Activated CD4-positive, alpha-beta T cell treated with anti-CD3 and anti-CD28 coated beads, Interleukin-2, amount 10 ng/mL, durations not matched to agents 7 days and 5 days (primary cell): ENCODE measurements around the gene CD300A. TPM values are rescaled to one million over a fixed set of nuclear protein-coding genes. Genes with fewer than 3 reads are reported as not detected.
"Not testable (repeated sequence)": the region's sequence is repeated elsewhere in the genome, so short reads cannot be mapped to it uniquely, and the experiment has no call there.

ENCODE experiments used
- CTCF ChIA-PET: fragments of 350-600 bp; sonication (Branson Sonifier 250); formaldehyde crosslinking; loops from one replicate; lab custom pipeline; 2021; ENCODE audit warnings: antibody characterized with exemption; lab: Charles Lee
- POLR2A ChIA-PET: fragments of 350-600 bp; sonication (Branson Sonifier 250); formaldehyde crosslinking; loops from one replicate; lab custom pipeline; 2021; ENCODE audit warnings: antibody characterized with exemption; lab: Charles Lee
- DNase-seq: peaks from one replicate; pipeline ENCODE4 v3.0.0-alpha.2; 2020
- H3K27ac Mint-ChIP-seq: one replicate; pipeline ENCODE4 v1.8.0; 2021; ENCODE audit warnings: mild to moderate bottlenecking, moderate library complexity, mixed read lengths
- H3K27me3 Mint-ChIP-seq: one replicate; pipeline ENCODE4 v1.8.0; 2021; ENCODE audit warnings: mixed read lengths
- H3K36me3 Mint-ChIP-seq: one replicate; pipeline ENCODE4 v1.8.0; 2021; ENCODE audit warnings: low read depth, mixed read lengths
- H3K4me1 Mint-ChIP-seq: one replicate; pipeline ENCODE4 v1.8.0; 2021; ENCODE audit warnings: mixed read lengths
- H3K4me3 Mint-ChIP-seq: one replicate; pipeline ENCODE4 v1.8.0; 2021; ENCODE audit warnings: mild to moderate bottlenecking, moderate library complexity, mixed read lengths
- H3K9me3 Mint-ChIP-seq: one replicate; pipeline ENCODE4 v1.8.0; 2021; ENCODE audit warnings: mixed read lengths
- total RNA-seq, 2 experiments: library from RNA; stranded (reverse); gene quantifications; one replicate each; pipeline ENCODE4 v1.2.3, GENCODE V29; 2021

CD300A gene
- total RNA-seq, 2 experiments from 2014 or later: 6.7 to 6.8 TPM

- Mint-ChIP-seq H3K4me1 (no peaks in the 10 kb centered on the region), H3K9me3 (no peaks in the 10 kb centered on the region), H3K27me3 (peaks cover 7% of the 10 kb centered on the region), H3K27ac (no peak overlapping the region), H3K36me3 (no peaks in the 10 kb centered on the region), H3K4me3 (no peak overlapping the region)
- DNase-seq: no peak
- POLR2A ChIA-PET: no interaction called here
- CTCF ChIA-PET: interaction anchor here (0.5 to 2.1 kb wide), 2 partner anchors 124 to 557 kb away, joined by 3 to 5 read pairs; no protein-coding TSS in a partner anchor
Observed at GRCh38 chr17:74502861-74503260, 36.4 kb downstream of the CD300A start.

GRCh38 chr17:74503949-74504348 is 37.5 kb downstream of the CD300A start:
- H3K27ac Mint-ChIP-seq, H3K9me3 Mint-ChIP-seq, DNase-seq, H3K4me3 Mint-ChIP-seq, H3K4me1 Mint-ChIP-seq, POLR2A ChIA-PET, H3K36me3 Mint-ChIP-seq: not testable (repeated sequence)
- CTCF ChIA-PET: interaction anchor here (1.2 to 2.1 kb wide), 2 partner anchors 36 to 125 kb away, joined by 3 to 5 read pairs; no protein-coding TSS in a partner anchor
- H3K27me3 Mint-ChIP-seq: peaks cover 13% of the 10 kb centered on the region

GRCh38 chr17:74508156-74508555 is 41.7 kb downstream of the CD300A start:
- Mint-ChIP-seq H3K27ac (no peak overlapping the region), H3K4me1 (no peaks in the 10 kb centered on the region), H3K9me3 (no peaks in the 10 kb centered on the region), H3K36me3 (no peaks in the 10 kb centered on the region), H3K27me3 (peaks cover 22% of the 10 kb centered on the region), H3K4me3 (no peak overlapping the region)
- ChIA-PET POLR2A (no interaction called here), CTCF (no interaction called here)
- DNase-seq: no peak

DNA sequence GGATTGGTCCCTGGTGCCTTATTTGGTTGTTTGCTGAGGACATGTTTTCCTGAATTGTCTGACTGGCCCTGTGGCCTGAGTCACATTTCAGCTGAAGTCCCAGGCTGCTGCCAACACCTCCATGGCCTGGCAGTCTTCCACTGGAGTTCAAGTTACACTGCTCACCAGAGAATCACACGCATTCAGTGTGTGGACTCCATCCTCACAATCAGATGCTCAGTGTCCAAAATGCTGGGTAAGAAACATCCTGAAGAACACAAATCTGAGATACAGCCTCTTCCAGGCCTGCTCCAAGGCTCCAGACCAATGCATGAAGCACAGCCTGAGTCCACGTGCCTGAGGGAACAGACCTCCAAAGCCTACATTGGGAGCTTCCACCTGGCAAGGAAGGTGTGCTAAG is 45.6 kb downstream of the CD300A start:
- ChIA-PET POLR2A (no interaction called here), CTCF (interaction anchor here (1.7 kb wide), 1 partner anchor 133 kb away, joined by 5 read pairs; no protein-coding TSS in a partner anchor)
- peaks cover 31% of the 10 kb centered on the region for H3K27me3 Mint-ChIP-seq
- peaks cover 16% of the 10 kb centered on the region for H3K9me3 Mint-ChIP-seq
- no peak for DNase-seq
- H3K4me1 Mint-ChIP-seq: peaks cover 9% of the 10 kb centered on the region
- no peak overlapping the region for H3K4me3 Mint-ChIP-seq
- H3K27ac Mint-ChIP-seq: no peak overlapping the region
- peaks cover 11% of the 10 kb centered on the region for H3K36me3 Mint-ChIP-seq

DNA sequence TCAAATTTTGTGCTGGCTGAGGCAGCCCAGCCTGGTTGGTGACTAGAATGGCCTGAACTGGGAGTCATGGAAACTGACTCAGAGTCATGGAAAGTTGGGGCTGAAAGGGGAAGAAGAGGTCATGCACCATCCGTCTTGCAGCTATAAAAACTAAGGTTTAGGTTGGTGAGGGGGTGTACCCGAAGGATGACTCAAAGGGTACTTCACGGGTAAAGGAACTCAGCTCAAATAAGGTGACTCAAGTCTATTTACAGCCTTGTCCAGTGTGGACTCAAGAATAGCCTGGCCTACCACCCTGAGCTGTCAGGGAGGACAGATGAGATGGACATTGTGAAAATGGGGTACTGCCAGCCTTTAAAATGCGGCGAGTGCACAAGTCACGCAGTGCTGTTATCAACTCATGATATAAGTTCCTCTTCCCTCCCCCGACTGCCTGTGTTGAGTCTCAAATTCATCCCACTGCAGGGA is 46.2 kb downstream of the CD300A start:
- Mint-ChIP-seq H3K4me3 (no peak overlapping the region), H3K36me3 (peaks cover 11% of the 10 kb centered on the region), H3K27me3 (peaks cover 28% of the 10 kb centered on the region), H3K9me3 (peaks cover 16% of the 10 kb centered on the region), H3K27ac (no peak overlapping the region), H3K4me1 (peaks cover 9% of the 10 kb centered on the region)
- ChIA-PET CTCF (interaction anchor here (1.7 kb wide), 1 partner anchor 133 kb away, joined by 5 read pairs; no protein-coding TSS in a partner anchor), POLR2A (no interaction called here)
- no peak for DNase-seq

DNA sequence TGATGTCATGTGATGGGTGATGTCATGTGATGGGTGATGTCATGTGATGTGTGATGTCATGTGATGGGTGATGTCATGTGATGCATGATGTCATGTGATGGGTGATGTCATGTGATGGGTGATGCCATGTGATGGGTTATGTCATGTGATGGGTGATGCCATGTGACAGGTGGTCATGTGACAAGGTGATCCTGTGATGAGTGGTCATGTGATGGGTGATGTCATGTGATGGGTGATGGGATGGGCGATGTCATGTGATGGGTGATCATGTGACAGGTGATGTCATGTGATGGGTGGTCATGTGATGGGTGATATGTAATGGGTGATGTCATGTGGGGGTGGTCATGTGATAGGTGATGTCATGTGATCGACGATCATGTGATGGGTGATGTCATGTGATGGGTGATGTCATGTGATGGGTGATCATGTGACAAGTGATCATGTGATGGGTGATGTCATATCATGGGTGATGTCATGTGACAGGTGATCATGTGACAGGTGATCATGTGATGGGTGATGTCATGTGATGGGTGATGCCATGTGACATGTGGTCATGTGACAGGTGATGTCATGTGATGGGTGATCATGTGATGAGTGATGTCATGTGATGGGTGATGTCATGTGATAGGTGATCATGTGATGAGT is 47.7 kb downstream of the CD300A start:
- Mint-ChIP-seq H3K9me3 (peaks cover 17% of the 10 kb centered on the region), H3K4me1 (peaks cover 9% of the 10 kb centered on the region), H3K36me3 (peaks cover 11% of the 10 kb centered on the region), H3K27me3 (peaks cover 26% of the 10 kb centered on the region), H3K27ac (peak overlapping the region; percentile 94), H3K4me3 (peak overlapping the region; percentile 68)
- ChIA-PET POLR2A (no interaction called here), CTCF (interaction anchor here (1.0 kb wide), 1 partner anchor 135 kb away, joined by 3 read pairs; no protein-coding TSS in a partner anchor)
- peak; percentile 62 for DNase-seq

GRCh38 chr17:74514632-74515334 is 48.3 kb downstream of the CD300A start:
- ChIA-PET POLR2A (no interaction called here), CTCF (no interaction called here)
- H3K27me3 Mint-ChIP-seq: peaks cover 26% of the 10 kb centered on the region
- H3K4me3 Mint-ChIP-seq: peak overlapping the region; percentile 68
- H3K4me1 Mint-ChIP-seq: peaks cover 9% of the 10 kb centered on the region
- H3K36me3 Mint-ChIP-seq: peaks cover 11% of the 10 kb centered on the region
- H3K9me3 Mint-ChIP-seq: peaks cover 19% of the 10 kb centered on the region
- DNase-seq: peak; percentile 56
- peak overlapping the region; percentile 94 for H3K27ac Mint-ChIP-seq

DNA sequence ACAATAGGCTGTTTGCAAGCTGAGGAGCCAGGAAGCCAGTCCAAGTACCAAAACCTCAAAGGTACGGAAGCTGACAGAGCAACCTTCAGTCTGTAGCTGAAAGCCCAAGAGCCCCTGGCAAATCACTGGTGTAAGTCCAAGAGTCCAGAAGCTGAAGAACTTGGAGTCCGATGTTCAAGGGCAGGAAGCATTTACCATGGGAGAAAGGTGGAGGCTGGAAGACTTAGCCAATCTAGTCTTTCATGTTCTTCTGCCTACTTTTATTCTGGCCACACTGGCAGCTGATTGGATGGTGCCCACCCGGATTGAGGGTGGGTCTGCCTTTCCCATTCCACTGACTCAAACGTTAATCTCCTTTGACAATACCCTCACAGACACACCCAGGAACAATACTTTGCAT is 49.5 kb downstream of the CD300A start:
- Mint-ChIP-seq H3K9me3 (peaks cover 21% of the 10 kb centered on the region), H3K4me1 (peaks cover 10% of the 10 kb centered on the region), H3K27me3 (peaks cover 29% of the 10 kb centered on the region), H3K36me3 (peaks cover 11% of the 10 kb centered on the region), H3K4me3 (no peak overlapping the region), H3K27ac (no peak overlapping the region)
- ChIA-PET CTCF (interaction anchor here (1.1 kb wide), 1 partner anchor 12 kb away, joined by 3 read pairs; no protein-coding TSS in a partner anchor), POLR2A (no interaction called here)
- DNase-seq: no peak

DNA sequence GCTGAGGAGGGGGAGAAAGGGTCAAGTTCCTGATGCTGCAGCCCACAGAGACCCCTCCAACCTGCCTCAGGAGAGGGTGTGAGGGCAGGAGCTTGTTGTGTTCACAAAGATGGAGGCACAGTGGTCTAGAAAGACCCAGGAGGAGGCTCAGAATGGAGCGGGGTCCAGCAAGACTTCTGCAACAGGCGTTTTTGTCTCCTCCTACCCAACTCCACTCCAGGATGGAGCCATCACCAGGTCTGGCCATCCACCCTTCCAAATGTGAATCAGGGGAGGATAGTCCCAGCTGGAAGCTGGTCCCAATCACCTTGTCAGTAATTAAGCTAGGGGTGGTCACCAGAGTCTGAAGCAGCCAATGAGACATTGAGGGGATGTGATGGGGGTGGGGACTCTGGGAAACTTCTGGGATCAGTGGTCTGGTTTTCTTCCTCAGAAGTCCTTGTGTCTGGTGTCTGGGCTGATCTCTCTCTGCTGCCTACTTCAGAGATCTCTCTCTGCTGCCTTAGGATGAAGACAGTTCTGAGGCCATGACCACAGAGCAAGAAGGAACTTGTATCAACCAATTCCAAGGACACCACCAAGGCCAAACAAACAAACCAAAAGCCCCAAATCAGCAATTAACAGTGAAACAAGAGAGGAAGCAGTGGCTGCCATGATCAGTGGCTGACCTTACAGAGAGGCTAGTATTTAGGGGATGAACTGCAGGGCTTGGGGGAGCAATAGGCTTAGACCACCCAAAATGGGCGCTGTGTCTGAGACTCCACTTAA is 50.3 kb downstream of the CD300A start:
- POLR2A ChIA-PET: no interaction called here
- H3K4me1 Mint-ChIP-seq: peaks cover 17% of the 10 kb centered on the region
- DNase-seq: no peak
- peaks cover 11% of the 10 kb centered on the region for H3K36me3 Mint-ChIP-seq
- peaks cover 26% of the 10 kb centered on the region for H3K27me3 Mint-ChIP-seq
- CTCF ChIA-PET: no interaction called here
- no peak overlapping the region for H3K27ac Mint-ChIP-seq
- no peak overlapping the region for H3K4me3 Mint-ChIP-seq
- H3K9me3 Mint-ChIP-seq: peaks cover 21% of the 10 kb centered on the region

- Mint-ChIP-seq H3K4me1 (peaks cover 18% of the 10 kb centered on the region), H3K27me3 (peaks cover 26% of the 10 kb centered on the region), H3K9me3 (peaks cover 21% of the 10 kb centered on the region), H3K36me3 (peaks cover 11% of the 10 kb centered on the region)
- DNase-seq, H3K4me3 Mint-ChIP-seq, CTCF ChIA-PET, POLR2A ChIA-PET, H3K27ac Mint-ChIP-seq: not testable (repeated sequence)
Observed at GRCh38 chr17:74518413-74518981, 52.1 kb downstream of the CD300A start.

- Mint-ChIP-seq H3K4me1 (peaks cover 9% of the 10 kb centered on the region), H3K36me3 (no peaks in the 10 kb centered on the region), H3K27ac (no peak overlapping the region), H3K4me3 (no peak overlapping the region), H3K27me3 (peaks cover 17% of the 10 kb centered on the region), H3K9me3 (peaks cover 8% of the 10 kb centered on the region)
- DNase-seq: no peak
- CTCF ChIA-PET: interaction anchor here (0.6 kb wide), 1 partner anchor 192 kb away, joined by 7 read pairs; no protein-coding TSS in a partner anchor
- POLR2A ChIA-PET: no interaction called here
Observed at GRCh38 chr17:74520016-74520434, 53.6 kb downstream of the CD300A start.

GRCh38 chr17:74520790-74521480 is 54.5 kb downstream of the CD300A start:
- H3K9me3 Mint-ChIP-seq: peaks cover 5% of the 10 kb centered on the region
- no peak overlapping the region for H3K4me3 Mint-ChIP-seq
- ChIA-PET CTCF (interaction anchor here (0.6 to 1.2 kb wide), 2 partner anchors 79 to 152 kb away, joined by 3 read pairs; no protein-coding TSS in a partner anchor), POLR2A (no interaction called here)
- peaks cover 17% of the 10 kb centered on the region for H3K27me3 Mint-ChIP-seq
- H3K4me1 Mint-ChIP-seq: peaks cover 9% of the 10 kb centered on the region
- no peak for DNase-seq
- H3K36me3 Mint-ChIP-seq: no peaks in the 10 kb centered on the region
- H3K27ac Mint-ChIP-seq: no peak overlapping the region
